SW 1271 (cell line): ENCODE results near the gene PRSS33.

Experiments used
- DNase-seq, 2 experiments: peaks; one replicate each; lab custom pipeline; 2025; lab: John Stamatoyannopoulos, UW

PRSS33 gene

DNA sequence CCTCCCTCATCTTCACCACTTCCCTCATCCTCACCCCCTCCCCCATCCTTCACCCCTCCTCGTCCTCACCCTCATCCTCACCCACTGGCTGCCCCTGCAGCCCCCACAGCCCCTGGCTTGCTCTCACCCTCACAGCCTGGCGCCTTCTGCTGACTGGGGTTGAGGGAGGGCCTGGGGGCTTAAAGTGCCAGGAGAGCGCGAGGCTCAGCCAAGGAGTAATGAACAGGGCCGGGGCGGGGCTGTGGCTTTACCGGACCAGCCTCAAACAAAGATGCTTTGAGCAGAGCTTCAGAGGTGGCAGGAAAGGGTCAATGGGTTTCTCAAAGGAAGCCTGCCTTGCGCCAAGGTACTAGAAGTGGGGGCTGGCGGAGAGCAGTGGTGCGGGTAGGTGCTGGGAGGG lies at the start of gene PRSS33:
TSS of gene PRSS33 (minus strand) at position 155 of the 400 bp plus-strand sequence. CDS start 1,013 bp downstream, outside the sequence.
- no peak for DNase-seq

DNA sequence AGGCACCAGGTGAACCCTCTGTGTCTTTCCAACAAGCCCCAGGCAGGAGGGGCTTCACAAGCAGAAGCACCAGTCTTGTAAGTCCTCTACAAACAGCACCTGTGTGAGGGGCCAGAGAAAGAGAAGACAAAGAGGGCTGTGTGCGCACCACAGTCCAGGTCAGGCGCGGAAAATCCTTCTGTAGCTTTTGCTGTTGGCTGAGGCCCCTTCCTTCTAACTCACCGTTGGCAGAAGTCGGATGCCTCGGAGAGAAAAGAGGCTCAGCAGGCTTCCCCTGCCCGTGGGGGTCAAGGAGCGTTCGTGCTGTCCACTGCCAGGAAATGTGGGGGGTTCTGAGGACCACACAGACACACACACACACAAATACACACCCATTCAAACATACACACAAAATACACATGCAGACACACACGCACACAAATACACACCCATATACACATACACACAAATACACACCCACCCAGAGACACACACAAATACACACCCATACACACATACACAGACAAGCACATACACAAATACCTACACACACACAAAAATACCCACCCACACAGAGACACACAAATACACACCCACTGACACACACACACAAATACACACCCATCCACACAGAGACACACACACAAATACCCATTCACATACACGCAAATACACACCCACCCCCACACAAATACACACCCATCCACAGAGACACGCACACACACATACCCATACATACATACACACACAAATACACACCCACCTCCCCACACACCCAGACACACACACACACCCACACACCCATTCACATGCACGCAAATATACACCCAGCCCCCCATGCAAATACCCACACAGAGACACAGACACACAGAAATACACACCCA lies 49.5 kb upstream of the PRSS33 start:
- no peak for DNase-seq

DNA sequence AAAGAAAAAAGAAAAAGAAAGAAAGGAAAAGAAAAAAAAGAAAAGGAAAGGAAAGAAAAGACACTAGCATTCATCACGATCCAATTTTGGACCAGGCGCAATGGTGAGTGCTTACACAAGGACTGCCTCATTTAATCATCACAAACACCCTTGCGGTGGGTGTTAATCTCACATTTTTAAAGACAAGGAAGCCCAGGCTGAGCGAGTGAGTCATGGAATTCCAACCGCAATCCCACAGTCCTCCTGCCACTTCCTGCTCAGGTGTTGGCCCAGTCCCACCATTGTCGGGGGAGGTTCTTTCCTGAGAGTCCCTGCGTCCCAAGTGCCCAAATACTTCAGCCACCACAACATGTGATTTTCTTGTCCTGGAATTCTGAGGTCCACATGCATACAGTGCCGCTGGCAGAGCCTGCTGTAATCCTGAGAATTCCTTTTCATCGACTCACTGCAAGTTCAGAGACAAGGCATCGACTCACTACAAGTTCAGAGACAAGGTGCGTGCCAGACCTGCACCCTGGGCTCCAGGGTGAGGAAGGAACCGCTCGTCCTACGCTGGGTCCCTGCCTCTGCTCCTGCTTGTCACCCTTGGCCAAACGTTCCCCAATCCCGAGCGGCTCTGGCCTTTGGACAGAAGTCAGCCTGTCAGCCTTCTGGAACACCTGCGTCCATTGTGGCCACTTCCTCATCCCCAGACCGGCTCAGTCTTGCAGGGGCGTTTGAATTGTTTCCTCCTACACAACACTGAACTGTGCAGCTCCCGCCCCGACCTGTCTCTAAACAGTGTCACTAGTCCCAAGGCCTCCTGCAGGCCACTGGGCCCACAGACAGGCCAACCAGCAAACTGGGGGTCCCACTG lies 48.5 kb upstream of the PRSS33 start:
- peak; percentile 89 to 97 for DNase-seq

GRCh38 chr16:2834968-2835367 lies 47.6 kb upstream of the PRSS33 start:
- DNase-seq: no peak

- DNase-seq: no peak
Observed at GRCh38 chr16:2833776-2834175, 46.4 kb upstream of the PRSS33 start.

DNA sequence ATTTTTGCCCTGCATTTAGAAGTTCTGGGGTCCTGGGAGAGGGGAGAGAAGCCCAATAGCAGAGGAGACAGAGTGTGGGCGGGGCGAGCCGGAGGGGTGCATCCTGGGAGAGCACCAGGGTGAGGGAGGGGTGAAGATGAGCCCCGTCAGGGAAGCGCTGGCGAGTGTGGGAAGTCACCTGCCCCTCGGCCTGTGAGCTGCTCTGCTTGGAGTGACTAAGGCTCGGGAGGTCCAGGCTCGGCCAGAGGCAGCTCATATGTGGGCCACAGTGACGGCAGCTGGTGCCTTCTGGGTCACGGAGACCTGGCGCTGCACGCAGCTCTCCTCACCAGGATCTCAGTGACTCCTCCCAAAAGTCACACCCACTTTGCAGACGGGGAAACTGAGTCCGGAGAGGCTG lies 43.8 kb upstream of the PRSS33 start:
- DNase-seq: no peak

DNA sequence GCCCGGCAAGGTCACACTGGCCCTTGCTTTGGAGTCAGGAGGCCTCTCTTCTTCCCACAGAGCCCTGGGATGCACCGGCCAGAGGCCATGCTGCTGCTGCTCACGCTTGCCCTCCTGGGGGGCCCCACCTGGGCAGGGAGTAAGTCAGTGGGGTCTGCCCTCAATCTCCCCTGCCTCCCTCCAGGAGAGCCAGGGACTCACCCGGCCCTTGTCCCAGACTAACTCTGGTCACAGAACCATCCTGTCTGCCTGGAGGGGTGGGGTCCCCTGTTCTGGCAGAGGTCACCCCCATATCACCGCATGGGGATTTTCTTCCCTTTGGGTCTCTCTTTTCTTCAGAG lies 43.0 kb upstream of the PRSS33 start:
- no peak for DNase-seq

DNA sequence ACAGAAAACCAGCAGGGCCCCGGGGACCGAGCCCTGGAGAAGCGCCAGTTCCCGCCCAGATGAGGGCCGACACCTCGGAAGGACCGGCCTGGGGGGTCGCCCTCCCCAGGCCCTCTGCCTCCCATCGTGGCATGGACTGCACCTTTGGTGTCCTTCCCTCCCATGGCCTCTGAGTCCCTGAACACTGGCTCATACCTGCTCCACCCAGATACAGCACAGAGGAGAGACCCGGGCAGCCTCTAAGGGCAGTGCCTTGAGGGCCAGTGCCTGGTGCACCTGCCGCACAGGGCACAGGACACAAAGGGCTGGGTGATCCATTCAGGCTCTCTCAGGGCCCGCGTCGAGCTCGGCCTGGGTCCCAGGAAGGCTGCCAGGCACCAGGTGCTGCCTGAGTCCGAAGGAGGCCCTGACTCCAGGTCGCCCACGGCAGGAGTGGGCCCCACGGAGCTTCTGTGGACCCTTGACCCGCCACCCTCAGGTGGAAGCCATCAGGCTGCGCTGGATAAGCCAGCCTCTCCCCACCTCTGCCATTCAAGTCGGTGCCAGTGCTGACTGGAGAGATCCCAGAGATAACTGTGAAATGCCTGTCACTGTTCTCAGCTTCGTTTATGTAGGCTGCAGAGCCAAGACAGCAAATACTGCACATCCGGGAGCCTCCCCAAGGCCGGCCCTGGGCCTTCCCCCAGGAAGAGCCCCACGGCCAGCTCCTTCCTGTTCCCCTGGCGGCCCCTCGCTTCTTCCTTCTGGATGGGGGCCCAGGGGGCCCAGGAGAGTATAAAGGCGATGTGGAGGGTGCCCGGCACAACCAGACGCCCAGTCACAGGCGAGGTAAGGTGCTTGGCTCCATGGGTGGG lies 42.4 kb upstream of the PRSS33 start, which contains the start of gene ZG16B:
TSS of gene ZG16B (plus strand) at position 803 of the 854 bp plus-strand sequence. CDS start 139 bp downstream, outside the sequence.
- DNase-seq: no peak

- DNase-seq: no peak
Observed at GRCh38 chr16:2828876-2829430, 41.6 kb upstream of the PRSS33 start.

- no peak for DNase-seq
Observed at GRCh38 chr16:2828521-2828840, 41.1 kb upstream of the PRSS33 start.

DNA sequence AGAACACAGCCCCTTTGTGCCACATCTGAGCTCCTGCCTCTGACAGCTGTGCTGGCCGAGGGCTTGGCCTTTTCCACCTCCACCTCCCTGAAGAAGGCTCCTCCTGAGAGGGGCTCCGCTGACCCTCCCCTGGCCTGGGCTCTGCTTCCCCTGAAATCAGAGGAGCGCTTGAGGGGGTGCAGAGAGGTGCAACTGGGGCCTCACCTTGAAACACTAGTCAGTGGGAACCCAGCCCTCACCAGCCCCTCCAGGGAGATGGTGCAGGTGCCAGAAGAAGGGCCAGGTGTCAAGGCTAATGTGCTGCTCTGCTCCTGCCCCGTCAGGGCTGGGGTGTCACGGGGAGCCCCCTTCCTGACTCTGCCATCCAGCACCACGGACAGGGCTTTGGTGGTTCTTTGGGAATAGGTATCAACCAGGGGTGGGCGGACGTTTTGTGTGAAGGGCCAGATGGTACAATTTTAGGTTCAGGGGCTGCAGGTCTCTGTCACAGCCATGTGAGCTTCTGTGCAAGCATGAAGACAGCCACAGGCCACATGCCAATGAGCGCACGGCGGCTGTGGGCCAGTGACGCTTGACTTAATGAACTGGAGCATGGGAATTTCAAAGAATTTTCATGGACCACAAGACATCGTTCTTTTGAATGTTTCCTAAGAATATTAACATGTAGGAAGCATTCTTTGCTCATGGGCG lies 40.6 kb upstream of the PRSS33 start:
- no peak for DNase-seq

DNA sequence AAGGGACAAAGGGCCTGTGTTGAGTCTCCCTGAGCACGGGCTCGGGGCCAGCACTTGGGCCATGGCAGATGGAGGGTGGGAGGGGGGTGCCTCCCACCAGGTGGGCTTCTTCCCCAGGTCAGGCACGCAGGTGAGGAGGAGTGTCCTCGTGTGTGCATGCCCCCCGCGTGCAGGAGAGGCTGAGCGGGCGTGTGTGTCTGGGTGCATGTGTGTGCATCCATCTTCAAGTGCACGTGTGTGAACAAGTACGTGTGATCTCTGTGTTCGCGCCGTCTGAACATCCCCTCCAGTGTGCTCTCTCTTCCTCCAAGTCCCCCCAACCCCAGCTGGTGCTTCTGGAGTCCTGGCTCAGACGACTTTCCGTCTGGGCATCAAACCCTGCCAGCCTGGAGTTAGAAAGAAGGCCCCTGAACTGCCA lies 40.0 kb upstream of the PRSS33 start:
- no peak for DNase-seq

DNA sequence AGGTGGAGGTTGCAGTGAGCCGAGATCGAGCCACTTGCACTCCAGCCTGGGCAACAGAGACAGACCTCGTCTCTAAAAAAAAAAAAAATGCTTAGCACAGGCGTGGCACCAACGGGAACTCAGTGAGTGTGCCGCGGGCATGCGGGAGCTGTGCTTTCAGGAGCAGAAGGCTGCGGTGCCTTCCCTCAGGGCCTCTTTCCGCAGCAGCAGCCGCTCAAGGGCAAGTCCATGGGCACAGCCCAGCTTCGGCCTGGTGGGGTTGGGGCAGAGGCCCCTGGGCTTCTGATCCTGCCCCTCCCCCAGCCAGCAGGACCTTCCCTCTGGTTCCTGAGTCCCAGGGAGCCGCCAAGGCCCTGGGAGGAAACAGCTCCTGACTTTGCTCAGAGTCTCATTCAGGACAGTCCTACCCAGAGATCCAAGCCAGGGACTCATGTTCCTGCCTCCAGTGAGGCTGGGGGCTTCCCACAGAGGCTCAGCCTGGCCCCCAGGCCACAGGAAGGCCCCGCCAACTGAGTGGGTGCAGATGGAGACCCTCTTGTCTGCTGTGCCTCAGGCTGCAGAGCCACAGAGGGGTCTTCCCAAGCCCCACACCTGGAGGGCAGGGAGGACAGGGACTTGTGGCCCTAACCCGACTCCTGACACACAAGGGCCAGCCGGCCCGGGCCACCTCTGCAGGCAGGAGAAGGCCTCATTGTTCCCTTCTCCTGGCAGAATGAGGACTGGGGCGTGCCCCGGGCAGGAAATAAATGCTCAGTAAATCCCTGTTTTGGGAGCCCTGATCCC lies 39.4 kb upstream of the PRSS33 start:
- DNase-seq: no peak

GRCh38 chr16:2825906-2826305 lies 38.5 kb upstream of the PRSS33 start:
- DNase-seq: no peak

DNA sequence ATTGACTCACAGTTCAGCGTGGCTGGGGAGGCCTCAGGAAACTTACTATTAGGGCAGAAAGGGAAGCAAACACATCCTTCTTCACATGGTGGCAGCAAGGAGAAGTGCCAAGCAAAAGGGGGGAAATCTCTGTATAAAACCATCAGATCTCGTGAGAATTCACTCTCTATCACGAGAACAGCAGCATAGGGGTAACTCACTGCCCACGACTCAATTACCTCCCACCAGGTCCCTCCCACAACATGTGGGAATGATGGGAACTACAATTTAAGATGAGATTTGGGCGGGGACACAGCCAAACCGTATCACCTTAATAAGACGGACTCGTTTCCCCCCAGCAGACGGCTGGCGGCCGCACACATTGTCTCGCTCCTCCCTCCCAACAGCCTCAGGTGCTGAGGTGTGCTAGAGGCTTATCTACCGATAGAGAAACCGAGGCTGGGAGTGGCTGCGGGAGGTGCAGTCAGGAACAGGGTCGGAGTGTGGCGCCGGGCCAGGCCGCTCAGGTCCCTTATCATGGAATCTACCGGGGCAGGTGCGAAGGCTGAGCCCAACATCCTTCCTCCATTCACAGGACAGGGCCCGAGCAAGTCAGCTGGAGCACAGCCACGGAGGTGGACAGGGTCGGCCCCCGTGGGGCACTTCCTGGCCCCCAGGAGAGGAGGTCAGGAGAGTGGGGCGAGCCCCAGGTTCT lies 37.8 kb upstream of the PRSS33 start:
- no peak for DNase-seq

GRCh38 chr16:2824626-2825025 lies 37.3 kb upstream of the PRSS33 start:
- DNase-seq: no peak

DNA sequence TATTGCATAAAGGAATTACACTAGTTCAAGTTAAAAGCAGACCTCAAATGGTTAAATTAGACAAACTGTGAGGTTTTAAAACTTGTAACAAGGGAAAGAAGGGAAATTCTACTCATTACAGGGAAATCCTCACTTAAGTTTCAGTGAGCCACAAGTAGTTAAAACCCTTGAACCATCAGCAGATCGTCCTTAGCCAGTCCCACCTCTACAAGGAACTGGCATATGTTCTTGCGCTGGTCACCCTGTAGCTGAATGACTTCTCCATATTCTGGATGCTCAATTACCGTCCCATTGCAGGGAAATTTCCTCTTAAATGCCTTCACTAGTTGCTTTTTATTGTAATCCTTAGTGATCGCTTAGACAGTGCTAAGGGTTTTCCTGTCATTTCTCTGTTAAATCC lies 35.1 kb upstream of the PRSS33 start:
- no peak for DNase-seq

DNA sequence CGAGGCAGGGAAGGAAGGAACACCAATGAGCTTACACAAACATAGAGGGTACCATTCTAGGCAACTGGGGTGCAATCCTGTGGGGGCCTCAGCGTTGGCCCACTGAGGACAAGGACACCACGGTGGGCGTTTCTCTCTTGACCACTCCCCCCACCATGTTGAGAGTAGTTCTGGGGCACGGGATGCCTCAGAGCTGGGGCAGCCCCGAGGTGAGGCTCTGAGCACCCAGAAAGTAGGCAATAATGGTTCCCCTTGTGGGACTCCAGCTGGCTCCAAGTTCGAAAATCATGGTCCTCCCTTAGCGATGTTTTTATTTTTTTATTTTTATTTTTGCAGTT lies 34.8 kb upstream of the PRSS33 start:
- no peak for DNase-seq

DNA sequence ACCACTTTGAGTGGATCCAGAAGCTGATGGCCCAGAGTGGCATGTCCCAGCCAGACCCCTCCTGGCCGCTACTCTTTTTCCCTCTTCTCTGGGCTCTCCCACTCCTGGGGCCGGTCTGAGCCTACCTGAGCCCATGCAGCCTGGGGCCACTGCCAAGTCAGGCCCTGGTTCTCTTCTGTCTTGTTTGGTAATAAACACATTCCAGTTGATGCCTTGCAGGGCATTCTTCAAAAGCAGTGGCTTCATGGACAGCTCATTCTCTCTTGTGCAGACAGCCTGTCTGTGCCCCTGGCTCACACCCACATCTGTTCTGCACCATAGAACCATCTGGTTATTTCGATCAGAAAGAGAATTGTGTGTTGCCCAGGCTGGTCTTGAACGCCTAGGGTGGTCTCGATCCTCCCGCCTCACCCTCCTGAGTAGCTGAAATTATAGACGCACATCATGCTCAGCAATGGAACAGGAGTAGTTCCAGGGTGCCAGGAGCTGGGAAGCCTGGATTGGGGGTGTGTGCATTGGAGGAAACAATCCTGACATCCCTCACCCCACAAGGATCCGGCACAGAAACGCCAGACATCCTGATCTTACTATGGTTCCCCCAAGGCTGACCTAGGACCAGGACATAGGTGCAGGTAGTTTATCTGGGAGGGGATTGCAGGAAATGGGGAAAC lies 34.3 kb upstream of the PRSS33 start:
- DNase-seq: no peak
